ENCODE results near the gene DNAI2.
A peak's percentile ranks its signal among the peaks of the same experiment; 100 is the strongest.

DNAI2 gene, protein sequence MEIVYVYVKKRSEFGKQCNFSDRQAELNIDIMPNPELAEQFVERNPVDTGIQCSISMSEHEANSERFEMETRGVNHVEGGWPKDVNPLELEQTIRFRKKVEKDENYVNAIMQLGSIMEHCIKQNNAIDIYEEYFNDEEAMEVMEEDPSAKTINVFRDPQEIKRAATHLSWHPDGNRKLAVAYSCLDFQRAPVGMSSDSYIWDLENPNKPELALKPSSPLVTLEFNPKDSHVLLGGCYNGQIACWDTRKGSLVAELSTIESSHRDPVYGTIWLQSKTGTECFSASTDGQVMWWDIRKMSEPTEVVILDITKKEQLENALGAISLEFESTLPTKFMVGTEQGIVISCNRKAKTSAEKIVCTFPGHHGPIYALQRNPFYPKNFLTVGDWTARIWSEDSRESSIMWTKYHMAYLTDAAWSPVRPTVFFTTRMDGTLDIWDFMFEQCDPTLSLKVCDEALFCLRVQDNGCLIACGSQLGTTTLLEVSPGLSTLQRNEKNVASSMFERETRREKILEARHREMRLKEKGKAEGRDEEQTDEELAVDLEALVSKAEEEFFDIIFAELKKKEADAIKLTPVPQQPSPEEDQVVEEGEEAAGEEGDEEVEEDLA

DNA sequence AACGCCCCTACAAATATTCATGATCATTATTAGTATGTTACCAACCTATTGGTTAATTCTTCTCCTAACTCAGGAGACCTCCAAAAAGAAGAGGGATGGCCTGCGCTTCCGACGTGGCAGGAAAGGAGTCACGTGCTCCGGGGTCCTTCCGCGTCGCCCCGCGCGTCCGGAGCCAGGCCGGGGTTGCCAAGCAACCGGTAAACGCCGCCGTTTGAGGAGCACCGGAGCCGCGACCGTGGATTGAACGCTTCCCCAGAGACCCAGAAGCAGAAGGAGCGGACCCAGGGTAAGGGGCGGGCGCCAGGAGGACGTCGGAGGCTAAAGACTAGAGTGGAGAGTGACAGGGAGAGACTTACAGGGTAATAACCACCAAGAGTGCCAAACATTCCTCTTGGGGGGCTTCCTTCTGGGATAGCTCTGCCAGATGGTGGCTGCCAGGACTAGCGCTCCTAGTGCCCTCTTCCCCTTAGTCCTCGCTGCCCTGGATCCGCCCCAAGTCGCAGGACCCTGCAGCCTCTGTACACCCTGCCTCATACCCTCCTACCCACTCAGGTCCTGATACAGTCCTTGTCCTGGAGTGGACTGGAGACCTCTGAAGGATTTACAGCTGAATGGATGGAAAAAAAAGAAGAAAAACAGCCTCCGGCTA, at the start of gene DNAI2:
Gene DNAI2, plus strand, starts transcription at position 175 of the 649 bp plus-strand sequence. CDS start 7,584 bp downstream, outside the sequence.
- no peak for DNase-seq (ENCODE audit: low read depth)

DNA sequence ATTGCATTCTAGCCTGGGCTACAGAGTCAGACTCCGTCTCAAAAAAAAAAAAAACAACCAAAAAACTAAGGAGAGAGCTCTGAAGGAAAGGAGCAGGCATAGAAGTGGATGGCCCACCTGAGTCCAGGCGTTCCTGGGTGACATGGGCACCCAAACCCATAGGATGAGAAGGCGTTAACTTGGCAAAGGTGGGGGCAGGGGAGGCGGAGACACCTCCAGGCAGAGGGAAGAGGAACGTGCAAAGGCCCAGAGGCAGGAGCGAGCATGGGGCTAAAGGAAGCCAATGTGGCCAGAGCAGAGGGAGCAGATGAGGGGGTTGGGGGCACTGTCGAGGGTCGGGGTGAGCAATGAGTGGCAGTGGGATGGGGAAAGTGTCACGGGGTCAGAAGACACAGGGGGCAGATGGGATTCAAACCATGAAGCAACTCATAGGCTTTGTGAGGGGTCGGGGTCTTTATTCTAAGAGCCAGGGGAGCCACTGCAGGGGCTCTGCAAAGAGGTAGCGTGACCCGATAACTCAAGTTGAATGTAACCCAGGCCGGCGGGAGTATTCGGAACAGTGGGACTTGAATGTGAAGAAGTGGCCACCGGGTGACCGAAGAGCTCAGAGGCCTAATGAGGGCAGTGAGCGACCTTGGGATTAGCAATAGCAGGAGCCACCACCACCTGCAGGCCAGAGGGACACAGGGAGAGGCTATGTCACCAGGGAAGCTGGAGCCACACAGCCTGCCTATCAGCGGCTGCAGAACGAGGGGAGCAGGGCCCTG, 48.9 kb upstream of the DNAI2 start:
- DNase-seq (ENCODE audit: low read depth), result no peak

DNA sequence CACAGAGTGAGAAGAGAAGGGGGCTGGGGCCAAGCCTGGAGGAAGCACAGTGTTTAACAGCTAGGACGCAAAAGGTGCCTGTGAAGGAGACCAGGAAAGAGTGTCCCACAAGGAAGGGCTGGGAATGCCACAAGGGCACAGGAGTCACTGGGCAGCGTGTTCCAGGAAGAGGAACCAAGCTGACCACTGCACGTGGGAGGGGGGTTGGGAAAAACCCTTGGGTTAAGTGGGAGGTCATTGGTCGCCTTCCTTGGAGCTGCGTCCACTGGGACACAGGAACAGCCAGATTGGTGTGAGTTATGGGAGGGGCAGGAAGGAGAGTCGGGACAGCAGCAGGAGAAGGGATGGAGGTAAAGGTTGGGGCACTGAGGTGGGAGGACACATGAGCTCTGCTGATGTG, 47.8 kb upstream of the DNAI2 start:
- no peak for DNase-seq (ENCODE audit: low read depth)

DNA sequence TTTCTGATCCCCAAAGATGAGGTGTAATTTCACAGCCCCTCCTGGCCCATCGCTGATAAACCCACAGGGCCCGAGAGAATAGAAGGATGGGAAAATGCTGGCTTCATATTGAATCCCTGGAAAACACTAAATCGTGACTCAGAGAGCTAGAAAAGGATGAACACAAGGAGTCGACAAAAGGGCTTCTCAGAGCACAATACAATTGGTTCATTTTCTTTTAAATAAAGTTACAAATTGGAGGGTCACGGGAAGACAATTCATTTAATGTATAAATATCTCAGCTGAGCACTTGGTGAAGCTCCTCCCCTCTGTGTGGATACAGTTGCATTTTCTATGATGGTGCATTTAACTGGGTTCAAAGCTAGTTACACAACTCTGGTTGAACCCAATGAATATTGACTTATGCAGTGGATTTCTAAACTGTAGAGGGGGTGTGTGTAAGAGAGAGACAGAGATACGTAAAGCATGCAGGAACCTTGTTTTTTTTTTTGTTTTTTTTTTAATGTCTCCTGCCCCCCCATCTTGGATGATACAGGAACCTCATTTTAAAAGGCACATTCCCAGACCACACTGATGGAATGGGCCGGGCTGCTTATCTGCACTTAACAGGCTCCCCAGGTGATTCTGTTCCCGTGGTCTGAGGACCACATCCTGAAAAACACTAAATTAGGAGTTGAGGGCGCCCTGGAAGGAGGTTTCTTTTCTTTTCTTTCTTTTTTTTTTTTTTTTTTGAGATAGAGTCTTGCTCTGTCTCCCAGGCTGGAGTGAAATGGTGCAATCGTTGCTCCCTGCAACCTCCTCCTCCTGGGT, 46.6 kb upstream of the DNAI2 start:
- DNase-seq (ENCODE audit: low read depth), result no peak

DNA sequence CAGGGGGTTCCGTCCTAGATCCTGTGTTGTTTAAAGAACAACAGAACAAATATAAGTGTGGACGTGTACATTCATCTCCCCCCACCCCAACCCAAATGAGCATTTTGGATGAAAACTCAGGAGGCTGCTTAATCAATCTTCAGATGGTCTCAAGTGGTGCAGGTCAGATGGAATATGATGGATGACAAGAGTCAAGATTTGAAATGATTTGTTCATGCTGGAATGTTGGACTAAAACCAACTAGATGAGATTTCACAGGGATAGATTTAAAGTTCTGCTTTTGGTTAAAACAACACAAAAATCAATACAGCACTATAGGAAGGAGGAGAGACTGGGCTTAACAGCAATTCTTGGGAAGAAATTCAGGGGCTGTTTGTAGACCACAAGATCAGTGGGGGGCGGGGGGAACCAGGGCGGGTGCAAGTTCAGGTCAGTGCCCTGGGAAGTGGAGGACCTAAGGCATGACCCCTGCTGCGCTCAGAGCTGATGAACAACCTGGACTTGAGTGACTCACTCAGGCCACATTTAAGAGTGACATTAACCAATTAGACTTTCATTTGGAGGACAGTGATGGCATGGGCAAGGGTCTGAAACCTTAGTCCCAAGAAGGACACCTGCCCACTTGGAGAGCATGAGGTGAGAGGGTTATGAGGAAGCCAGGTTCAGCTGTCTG, 45.6 kb upstream of the DNAI2 start:
- no peak for DNase-seq (ENCODE audit: low read depth)

DNA sequence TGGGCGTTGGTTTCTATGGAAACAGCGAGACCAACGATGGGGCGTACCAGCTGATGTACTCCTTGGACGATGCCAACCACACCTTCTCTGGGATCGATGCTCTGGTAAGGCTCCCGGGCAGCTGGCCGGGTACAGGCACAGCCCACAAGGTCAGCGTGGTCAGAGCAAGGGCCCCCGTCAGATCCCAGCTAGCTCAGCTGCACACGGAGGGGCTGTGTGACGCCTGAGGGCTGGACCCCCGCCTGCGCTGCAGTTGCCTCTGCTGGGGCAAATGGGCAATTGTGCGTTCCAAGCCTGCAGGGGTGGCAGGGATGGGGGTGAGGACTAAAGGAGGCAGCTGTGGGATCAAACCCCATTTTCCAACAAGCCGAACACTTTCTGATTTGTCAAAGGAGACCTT, 43.1 kb upstream of the DNAI2 start:
- DNase-seq (ENCODE audit: low read depth), result no peak

DNA sequence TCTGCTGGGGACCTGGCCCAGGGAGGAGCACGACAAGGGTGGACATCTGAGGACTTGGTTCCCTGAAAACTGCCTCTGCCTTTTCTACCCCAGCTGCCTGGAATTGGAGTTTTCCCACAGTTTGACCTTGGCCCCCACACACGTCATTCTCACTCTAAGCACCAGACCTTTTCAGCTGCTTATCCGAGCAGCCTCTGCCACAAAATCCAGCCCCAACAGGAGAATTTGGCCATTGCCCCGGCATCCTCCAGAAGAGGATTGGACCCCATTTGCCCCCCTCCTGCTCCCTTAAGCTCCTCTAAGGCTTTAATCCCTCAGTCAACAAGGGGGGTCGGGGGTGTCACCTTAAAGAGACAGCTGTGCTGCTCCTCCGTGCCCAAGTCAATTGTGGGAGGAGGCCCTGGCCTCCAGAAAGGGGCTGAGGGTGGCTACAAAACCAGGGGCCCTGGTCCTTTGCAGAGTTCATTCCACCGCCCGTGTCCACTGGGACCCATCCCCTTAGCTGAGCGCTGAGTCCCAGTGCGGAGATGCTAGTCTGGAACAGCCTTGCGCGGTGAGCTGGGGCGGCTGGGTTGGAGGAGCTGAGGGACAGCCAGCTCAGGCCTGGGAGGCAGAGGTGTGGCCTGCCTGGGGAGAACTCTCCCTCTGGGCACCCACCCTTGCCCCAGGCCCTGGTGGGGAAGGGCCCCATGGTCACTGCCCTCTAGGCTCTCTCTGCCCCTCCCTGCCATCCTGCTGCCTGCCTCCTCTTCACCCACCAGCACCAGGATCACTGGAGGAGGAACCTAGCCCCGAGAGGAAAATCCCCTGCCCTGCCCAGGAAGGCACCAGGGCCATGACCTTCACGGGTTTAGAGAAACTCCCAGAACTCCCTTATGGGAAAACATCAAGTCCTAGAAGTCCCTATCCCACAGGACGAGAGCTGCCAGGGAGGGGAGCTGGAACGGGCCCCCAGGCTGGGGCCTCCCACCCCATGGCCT, 41.8 kb upstream of the DNAI2 start:
- no peak for DNase-seq (ENCODE audit: low read depth)

DNA sequence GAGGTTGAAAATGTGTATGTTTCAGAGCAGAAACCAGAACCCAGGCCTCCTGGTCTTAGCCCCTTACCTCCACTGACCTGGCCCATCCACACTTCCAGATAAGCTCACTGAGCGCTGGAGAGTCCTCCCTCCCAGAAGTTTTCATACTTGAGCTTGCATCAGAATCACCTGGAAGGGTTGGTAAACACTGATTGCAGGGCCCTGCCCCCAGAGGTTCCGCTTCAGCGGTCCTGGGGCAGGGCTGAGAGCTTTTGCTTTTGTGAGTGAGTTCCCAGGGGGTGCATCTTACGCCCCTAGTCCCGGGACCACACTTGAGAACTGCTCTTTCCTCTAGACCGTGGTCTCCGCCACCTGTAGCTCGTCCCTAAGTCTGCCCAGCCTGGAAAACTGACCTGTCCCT, 40.1 kb upstream of the DNAI2 start:
- no peak for DNase-seq (ENCODE audit: low read depth)

DNA sequence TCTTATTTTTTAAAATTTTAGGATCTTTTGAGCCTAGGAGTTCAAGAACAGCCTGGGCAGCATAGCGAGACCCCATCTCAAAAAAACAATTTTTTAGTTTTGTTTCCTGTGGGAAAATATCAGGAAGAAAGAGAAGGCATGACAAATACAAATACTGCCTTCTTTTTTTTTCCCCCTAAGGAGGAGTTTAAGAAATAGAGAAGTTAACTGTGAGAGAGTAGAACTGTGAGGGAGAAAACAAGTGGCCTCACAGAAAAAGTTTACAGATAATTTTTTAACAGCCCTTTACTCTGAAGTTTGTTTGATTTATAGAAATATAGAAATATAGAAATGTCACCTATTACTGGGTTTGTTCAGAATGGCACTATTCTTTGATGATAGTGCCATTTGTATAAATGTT, 39.5 kb upstream of the DNAI2 start:
- DNase-seq (ENCODE audit: low read depth), result no peak

DNA sequence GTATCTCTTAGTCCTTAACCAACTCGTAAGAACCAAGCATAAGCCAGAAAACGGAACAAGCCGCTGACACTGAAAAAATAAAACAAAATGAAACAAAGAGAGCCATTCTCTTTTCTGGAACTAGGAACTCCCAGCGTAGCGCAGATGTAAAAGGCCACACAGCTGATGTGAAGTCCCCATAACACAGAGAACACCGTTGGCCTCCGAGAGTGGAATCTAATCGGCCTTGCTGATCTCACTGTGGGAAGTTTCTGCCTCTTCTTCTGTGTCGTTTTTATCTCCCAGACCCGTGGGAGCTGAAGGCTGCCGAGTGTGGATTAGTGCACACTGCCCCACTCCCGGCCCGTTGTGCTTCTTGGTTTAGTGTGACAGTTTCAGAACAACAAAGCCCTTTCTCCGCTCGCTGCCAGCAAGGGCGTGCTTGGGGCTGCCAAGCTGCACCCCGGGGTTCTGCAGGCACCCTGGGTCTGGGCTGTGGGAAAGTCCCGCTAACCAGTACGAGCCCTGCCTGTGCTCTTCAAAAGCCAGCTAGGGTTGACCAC, 38.9 kb upstream of the DNAI2 start:
- DNase-seq (ENCODE audit: low read depth), result no peak

DNA sequence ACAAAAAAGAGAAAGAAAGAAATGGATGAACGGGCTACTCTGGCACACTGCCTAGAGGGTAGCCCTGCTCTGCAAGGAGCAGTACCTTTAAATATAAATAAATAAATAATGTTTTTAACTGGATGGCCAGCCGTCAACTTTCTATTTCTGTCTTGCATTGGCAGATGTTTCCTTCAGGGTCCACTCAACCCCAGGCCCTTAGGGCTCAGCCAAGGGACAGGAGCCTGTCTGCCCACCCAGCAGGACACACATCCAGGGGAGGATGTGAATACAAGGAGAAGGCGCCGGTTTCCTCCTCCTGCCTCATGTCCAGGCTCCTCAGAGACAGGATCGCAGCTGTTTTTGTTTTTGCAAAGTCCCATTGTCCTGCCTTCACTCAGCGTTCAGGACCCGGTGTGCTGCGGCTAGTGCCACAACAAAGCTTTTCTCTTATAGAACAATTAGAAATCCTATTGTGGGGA, 38.1 kb upstream of the DNAI2 start:
- no peak for DNase-seq (ENCODE audit: low read depth)

DNA sequence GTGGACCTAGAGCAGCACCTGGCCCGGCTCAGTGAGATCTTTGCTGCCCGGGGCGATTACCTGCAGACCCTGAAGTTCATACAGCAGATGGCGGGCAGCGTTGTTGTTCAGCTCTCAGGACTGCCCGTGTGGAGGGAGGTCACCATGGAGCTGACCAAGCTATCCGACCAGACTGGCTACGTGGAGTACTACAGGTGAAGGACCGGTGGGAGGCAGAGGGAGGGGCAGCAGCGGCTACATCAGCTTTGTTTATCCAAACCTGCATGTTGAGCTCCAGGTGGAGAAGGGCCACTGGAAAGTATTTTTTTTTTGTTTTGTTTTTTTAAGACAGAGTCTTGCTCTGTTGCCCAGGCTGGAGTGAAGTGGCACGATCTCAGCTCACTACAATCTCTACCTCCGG, 36.7 kb upstream of the DNAI2 start:
- DNase-seq (ENCODE audit: low read depth), result no peak

DNA sequence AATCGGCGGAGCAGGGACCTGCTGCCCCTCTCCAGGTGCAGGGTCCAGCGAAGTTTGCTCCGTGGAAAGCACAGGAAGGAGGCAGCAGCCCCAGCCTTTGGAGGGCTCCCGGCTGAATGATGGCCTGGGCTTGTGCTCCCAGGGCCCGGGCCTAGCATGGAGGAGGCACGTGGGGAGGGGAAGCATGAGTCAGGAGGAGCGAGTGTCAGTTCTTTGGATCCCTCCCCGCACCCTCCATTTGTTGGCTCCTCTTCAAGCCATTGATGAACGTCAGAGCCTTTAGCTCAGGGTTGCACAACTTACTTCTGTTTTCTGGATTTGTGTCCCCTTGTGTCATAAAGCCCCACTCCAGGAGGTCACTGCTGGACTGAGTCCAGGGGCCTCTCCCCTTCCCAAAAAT, 34.9 kb upstream of the DNAI2 start:
- no peak for DNase-seq (ENCODE audit: low read depth)

DNA sequence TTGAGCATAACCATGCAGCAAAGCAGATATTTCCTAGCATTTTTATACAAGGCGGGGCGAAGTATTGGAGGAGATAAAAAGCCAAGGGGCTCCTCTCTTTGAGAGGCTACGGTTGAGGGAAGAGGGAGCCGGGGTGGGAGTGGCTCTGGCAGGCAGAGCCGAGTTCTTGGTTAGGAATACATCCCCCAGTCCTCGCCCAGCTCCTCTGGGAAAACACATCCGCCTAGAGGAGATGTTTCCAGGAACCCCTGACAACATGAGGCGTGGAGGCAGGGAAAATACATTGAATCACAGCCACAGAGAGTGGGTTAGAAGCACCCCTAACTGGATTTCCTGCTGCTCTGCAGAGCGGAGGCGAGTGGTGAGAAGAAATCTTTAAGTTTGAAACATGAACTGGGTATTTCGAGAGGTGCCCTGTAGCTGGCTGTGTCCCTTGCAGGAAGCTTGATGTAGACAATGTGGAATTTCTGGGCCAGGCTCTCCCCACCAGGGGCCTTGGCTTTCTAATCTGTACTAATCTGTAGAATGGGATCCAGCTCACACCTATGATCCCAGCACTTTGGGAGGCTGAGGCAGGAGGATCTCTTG, 33.3 kb upstream of the DNAI2 start:
- DNase-seq (ENCODE audit: low read depth), result no peak

DNA sequence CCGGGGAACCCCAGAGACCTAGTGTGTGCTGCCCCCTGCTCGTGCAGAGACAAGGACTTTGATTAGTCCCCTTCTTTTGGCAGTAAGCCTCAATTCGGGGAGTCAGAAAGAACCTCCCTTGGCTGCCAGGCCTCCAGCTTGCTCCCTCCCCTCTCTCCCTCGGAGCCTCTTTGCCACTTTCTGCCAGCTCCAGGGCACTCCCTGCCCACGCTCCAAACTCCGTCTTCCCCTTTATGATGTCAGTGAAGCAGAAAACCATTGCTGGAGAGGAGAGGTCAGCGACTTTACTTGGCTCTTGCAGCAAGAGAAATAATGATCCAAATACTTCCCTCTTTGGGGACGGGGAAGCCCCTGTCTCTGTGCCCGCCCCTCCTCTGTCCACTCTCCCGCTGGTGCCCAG, 32.6 kb upstream of the DNAI2 start:
- DNase-seq (ENCODE audit: low read depth), result peak; percentile 15

DNA sequence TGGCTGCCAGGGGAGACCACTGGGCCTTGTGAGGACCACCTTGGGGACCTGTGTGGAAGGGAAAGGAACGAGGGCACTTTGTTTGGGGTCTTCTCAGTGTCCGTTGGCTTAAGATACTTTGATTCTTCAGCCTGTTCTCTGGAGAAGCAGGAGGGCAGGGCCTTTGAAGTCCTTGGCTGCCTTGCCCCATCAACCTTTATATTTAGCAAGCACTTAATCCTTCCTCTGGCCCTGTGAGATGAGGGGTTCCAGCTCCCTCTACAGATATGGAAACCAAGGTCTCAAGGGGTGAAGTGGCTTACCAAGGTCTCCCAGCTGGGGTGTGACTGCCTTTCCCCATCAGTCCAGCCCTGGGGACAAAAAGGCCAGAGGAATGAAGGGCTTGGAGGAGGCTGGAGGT, 32.2 kb upstream of the DNAI2 start:
- DNase-seq (ENCODE audit: low read depth), result no peak

DNA sequence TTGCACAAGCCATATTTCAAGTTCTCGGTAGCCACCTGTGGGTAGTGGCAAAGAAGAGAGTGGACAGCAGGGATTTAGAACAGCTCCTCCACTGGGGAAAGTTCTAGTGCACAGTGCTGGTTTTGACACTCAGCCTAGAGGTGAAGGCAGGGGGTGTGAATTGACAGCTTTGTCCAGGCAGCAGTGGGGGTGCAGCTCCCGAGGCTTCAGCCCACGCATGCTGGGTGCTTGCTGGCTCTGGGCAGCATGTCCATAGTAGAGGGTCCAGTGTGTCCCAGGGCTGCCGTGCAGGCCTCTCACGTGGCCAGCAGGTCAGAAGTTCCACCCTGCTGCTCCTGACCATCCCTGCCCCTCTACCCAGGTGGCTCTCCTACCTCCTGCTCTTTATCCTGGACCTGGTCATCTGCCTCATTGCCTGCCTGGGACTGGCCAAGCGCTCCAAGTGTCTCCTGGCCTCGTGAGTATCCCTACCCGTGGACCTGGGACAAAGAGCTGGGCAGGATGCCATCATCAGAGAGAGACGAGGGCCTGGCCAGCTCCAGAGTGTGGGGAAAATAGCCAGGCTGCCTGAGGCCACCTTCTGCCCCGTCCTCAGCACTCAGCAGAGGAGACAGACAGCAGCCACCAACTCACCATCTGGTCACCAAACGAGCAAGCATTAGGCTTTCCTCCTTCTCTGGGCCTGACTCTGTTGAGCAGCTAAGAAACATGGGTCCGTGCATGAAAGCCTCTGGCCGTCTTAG, 30.9 kb upstream of the DNAI2 start:
- no peak for DNase-seq (ENCODE audit: low read depth)

DNA sequence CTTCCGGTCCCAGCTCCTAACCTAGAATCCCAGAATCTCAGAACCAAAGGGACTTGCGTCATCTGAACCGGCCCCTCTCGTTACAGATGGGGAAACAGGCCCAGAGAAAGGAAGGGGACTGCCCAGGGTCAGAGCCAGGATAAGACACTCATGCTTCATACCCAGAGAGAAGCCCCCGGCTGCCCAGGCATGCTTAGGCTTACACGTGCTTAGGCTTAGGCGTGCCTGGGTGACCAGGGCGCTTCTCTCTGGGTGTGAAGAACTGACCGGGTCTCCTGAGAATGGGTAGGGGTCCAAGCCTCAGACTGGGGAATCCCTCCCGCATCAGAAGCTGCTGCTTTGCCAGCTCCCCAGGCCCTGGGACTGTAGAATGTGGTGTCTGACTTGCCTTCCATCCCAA, 29.9 kb upstream of the DNAI2 start:
- DNase-seq (ENCODE audit: low read depth), result no peak
